Activated naive CD8-positive, alpha-beta T cell (primary cell): Measurements from ENCODE around the gene CDC45.
"Not testable (repeated sequence)": the region's sequence is repeated elsewhere in the genome, so short reads cannot be mapped to it uniquely, and the experiment has no call there.

Experiments
- H3K27ac Mint-ChIP-seq: one replicate; pipeline ENCODE4 v1.8.0; 2021; ENCODE audit warnings: mixed read lengths
- H3K27me3 Mint-ChIP-seq: one replicate; pipeline ENCODE4 v1.8.0; 2021; ENCODE audit warnings: mixed read lengths
- H3K36me3 Mint-ChIP-seq: one replicate; pipeline ENCODE4 v1.8.0; 2021; ENCODE audit warnings: mixed read lengths
- H3K4me1 Mint-ChIP-seq: one replicate; pipeline ENCODE4 v1.8.0; 2021; ENCODE audit warnings: low read depth, mixed read lengths
- H3K4me3 Mint-ChIP-seq: one replicate; pipeline ENCODE4 v1.8.0; 2021; ENCODE audit warnings: mild to moderate bottlenecking, mixed read lengths
- H3K9me3 Mint-ChIP-seq: one replicate; pipeline ENCODE4 v1.8.0; 2021; ENCODE audit warnings: low read depth, mixed read lengths

CDC45 gene

DNA sequence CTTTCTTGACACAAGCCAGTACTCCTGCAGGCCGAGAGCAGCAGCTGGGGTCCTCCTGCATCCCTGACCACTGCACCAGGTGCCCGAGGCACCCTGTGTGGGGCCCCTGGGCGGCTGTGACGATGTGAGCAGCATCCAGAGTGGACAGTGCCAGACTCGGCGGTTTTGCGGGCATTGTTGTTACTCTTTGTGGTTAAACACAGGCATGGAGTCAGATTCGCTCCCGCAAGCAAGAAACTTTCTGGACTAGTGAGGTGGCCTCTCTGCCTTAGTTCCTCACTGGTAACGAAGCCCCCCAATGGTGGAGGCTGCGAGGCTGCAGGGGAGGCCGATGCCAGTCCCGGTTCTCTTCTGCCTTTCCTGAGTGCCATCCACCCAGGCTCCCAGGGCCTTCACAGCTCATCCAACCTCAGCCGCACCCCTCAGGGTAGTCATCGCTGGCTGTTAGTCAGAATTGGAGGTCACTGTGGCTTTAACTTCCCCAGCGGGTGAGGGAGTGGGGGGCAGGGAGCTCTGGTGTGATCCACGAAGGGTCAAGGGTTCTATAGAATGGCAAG is 48.2 kb downstream of the CDC45 start:
- Mint-ChIP-seq H3K4me1 (peaks cover 6% of the 10 kb centered on the region), H3K36me3 (no peaks in the 10 kb centered on the region), H3K27me3 (peaks cover 4% of the 10 kb centered on the region), H3K27ac (no peak overlapping the region), H3K9me3 (no peaks in the 10 kb centered on the region), H3K4me3 (no peak overlapping the region)

DNA sequence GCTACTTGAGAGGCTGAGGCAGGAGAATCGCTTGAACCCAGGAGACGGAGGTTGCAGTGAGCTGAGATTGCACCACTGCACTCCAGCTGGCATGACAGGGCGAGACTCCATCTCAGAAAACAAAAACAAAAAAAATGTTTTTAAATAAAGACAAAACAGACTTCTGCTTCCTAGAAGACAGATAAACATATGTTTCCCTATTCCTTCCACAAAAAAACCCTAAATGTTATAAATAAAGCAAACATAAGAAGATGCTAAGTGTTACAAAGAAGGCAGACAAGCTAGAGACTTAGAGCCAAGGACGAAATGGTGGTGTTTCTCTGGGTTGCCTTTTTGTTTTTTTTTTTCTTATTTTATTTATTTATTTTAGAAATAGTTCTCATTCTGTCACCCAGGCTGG is 50.1 kb downstream of the CDC45 start:
- Mint-ChIP-seq H3K9me3 (no peaks in the 10 kb centered on the region), H3K27me3 (peaks cover 7% of the 10 kb centered on the region), H3K4me1 (peaks cover 2% of the 10 kb centered on the region), H3K36me3 (no peaks in the 10 kb centered on the region), H3K4me3 (no peak overlapping the region), H3K27ac (no peak overlapping the region)

DNA sequence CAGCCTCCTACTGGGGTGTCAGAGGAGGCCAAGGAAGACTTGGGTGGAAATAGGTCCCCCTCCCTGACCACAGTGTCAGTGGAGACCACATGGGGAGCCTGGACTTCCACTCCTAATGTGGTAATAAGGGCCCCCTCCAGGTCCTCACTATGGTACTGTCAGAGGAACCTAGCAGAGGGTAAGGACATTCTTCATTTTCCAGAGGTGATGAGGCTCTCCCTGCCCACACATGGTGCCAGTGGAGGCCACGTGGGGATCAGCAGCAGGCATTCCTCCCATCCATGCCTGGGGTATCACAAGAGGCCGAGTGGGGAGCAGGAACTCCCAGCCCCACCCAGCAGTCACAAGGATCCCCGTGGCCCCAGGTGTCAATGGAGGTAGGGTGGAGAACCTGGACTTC is 51.0 kb downstream of the CDC45 start:
- H3K4me3 Mint-ChIP-seq, result no peak overlapping the region
- H3K27me3 Mint-ChIP-seq, result peaks cover 5% of the 10 kb centered on the region
- H3K36me3 Mint-ChIP-seq, result no peaks in the 10 kb centered on the region
- H3K27ac Mint-ChIP-seq, result no peak overlapping the region
- H3K9me3 Mint-ChIP-seq, result no peaks in the 10 kb centered on the region
- H3K4me1 Mint-ChIP-seq, result no peaks in the 10 kb centered on the region

DNA sequence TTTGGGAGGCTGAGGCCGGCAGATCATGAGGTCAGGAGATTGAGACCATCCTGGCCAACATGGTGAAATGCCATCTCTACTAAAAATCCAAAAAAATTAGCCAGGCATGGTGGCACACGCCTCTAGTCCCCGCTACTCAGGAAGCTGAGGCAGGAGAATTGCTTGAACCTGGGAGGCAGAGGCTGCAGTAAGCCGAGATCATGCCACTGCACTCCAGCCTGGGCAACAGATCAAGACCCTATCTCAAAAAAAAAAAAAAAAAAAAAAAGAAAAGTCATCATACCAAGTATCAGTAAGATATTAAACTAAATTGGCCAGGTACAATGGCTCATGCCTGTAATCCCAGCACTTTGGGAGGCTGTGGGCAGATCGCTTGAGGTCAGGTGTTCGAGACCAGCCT is 51.6 kb downstream of the CDC45 start:
- H3K36me3 Mint-ChIP-seq, H3K4me3 Mint-ChIP-seq, H3K27me3 Mint-ChIP-seq, H3K4me1 Mint-ChIP-seq, H3K27ac Mint-ChIP-seq, H3K9me3 Mint-ChIP-seq: not testable (repeated sequence)

DNA sequence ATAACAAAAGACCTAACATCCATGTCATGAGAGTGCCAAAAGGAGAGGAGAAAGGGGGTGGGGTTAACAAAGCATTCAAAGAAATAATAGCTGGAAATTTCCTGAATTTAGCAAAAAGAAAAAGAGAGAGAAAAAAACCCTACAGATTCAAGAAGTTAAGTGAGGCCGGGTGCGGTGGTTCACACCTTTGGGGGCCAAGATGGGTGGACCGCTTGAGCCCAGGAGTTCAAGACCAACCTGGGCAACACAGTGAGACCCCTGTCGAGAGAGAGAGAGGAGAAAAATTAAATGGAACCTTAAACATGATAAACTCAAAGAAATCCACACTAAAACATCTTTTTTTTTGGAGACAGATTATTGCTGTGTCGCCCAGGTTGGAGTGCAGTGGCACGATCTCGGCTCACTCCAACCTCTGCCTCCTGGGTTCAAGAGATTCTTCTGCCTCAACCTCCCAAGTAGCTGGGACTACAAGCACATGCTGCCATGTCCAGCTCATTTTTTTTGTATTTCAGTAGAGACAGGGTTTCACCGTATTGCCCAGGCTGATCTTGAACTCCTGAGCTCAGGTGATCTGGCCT is 53.4 kb downstream of the CDC45 start:
- no peaks in the 10 kb centered on the region for H3K4me1 Mint-ChIP-seq
- peaks cover 3% of the 10 kb centered on the region for H3K27me3 Mint-ChIP-seq
- no peak overlapping the region for H3K4me3 Mint-ChIP-seq
- no peaks in the 10 kb centered on the region for H3K9me3 Mint-ChIP-seq
- no peak overlapping the region for H3K27ac Mint-ChIP-seq
- no peaks in the 10 kb centered on the region for H3K36me3 Mint-ChIP-seq

DNA sequence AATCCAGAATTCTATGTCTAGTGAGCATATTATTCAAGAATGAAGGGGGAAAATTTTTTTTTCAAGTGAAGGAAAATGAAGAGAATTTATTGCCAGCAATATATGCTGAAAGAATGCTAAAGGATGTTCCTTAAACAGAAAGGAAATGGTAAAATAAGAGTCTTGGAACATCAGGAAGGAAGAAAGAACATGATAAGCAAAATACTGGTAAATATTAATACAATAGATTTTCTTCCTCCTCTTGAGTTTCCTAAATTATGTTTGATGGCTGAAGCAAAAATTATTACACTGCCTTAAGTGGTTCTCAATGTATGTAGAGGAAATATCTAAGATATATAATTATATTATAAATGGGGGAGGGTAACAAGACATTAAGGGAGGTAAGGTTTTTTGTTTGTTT is 54.1 kb downstream of the CDC45 start:
- Mint-ChIP-seq H3K4me1 (no peaks in the 10 kb centered on the region), H3K36me3 (no peaks in the 10 kb centered on the region), H3K27ac (no peak overlapping the region), H3K9me3 (no peaks in the 10 kb centered on the region), H3K4me3 (no peak overlapping the region), H3K27me3 (peaks cover 3% of the 10 kb centered on the region)

DNA sequence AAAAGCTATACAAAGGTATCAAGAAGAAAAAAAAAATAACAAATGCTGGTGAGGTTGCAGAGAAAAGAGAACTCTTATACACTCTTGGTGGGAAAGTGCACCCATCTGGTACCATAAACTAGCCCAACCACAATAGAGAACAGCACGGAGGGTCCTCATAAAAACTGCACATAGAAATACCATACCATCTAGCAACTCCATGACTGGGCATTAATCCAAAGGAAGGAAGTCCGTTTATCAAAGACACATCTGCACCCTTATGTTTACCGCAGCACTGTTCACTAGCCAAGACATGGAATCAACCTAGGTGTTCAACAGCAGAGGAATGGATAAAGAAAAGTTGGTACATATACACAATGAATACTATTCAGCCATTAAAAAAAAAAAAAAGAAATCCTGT is 55.3 kb downstream of the CDC45 start:
- Mint-ChIP-seq H3K4me3 (no peak overlapping the region), H3K4me1 (no peaks in the 10 kb centered on the region), H3K27me3 (peaks cover 3% of the 10 kb centered on the region), H3K36me3 (no peaks in the 10 kb centered on the region), H3K9me3 (no peaks in the 10 kb centered on the region), H3K27ac (no peak overlapping the region)

DNA sequence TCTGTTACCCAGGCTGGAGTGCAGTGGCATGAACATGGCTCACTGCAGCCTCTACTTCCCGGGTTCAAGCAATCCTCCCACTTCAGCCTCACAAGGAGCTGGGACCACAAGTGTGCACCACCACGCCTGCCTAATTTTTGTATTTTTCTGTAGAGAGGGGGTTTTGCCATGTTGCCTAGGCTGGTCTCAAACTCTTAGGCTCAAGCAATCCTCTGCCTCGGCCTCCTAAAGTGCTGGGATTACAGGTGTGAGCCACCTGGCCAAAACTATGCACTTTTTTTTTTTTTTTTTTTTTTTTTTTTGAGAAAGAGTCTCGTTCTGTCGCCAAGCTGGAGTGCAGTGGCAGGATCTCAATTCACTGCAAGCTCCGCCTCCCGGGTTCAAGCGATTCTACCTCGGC is 56.8 kb downstream of the CDC45 start:
- Mint-ChIP-seq H3K4me3 (no peak overlapping the region), H3K9me3 (no peaks in the 10 kb centered on the region), H3K4me1 (no peaks in the 10 kb centered on the region), H3K36me3 (no peaks in the 10 kb centered on the region), H3K27ac (no peak overlapping the region), H3K27me3 (peaks cover 3% of the 10 kb centered on the region)

DNA sequence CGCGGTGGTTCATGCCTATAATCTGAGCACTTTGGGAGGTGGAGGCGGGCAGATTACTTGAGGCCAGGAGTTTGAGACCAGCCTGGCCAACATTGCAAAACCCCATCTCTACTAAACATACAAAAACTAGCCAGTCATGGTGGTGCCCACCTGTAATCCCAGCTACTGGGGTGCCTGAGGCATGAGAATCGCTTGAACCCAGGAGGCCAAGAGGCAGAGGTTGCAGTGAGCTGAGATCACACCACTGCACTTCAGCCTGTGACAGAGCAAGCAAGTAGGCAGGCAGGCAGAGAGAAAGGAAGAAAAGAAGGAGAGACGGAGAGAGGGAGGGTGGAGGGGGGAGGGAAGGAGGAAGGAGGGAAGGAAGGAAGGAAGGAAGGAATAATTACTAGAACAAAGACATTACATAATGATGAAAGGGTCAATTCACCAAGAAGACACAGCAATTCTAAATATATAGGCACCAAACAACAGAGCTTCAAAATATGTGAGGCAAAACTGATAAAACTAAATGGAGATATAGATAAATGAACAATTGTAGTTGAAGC is 58.3 kb downstream of the CDC45 start:
- Mint-ChIP-seq H3K9me3 (no peaks in the 10 kb centered on the region), H3K27ac (no peak overlapping the region), H3K36me3 (no peaks in the 10 kb centered on the region), H3K27me3 (peaks cover 3% of the 10 kb centered on the region), H3K4me3 (no peak overlapping the region), H3K4me1 (no peaks in the 10 kb centered on the region)

DNA sequence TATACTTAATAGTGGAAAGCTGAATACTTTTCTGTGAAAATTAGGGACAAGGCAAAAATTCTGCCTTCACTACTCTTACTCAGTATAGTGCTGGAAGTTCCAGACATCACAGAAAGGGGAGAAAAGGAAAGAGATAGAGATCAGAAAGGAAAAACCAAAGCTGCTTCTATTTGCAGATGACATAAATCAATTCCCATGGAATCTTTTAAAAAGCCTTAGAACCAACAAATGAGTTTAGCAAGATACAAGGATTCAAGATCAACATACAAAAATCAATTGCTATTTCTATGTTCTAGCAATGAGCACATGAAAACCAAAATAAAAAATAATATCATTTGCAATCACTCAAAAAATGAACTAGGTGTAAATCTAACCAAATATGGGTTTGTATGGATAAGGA is 60.7 kb downstream of the CDC45 start:
- H3K4me1 Mint-ChIP-seq, result no peaks in the 10 kb centered on the region
- no peaks in the 10 kb centered on the region for H3K36me3 Mint-ChIP-seq
- H3K9me3 Mint-ChIP-seq, result no peaks in the 10 kb centered on the region
- H3K4me3 Mint-ChIP-seq, result no peak overlapping the region
- H3K27ac Mint-ChIP-seq, result no peak overlapping the region
- H3K27me3 Mint-ChIP-seq, result no peaks in the 10 kb centered on the region

DNA sequence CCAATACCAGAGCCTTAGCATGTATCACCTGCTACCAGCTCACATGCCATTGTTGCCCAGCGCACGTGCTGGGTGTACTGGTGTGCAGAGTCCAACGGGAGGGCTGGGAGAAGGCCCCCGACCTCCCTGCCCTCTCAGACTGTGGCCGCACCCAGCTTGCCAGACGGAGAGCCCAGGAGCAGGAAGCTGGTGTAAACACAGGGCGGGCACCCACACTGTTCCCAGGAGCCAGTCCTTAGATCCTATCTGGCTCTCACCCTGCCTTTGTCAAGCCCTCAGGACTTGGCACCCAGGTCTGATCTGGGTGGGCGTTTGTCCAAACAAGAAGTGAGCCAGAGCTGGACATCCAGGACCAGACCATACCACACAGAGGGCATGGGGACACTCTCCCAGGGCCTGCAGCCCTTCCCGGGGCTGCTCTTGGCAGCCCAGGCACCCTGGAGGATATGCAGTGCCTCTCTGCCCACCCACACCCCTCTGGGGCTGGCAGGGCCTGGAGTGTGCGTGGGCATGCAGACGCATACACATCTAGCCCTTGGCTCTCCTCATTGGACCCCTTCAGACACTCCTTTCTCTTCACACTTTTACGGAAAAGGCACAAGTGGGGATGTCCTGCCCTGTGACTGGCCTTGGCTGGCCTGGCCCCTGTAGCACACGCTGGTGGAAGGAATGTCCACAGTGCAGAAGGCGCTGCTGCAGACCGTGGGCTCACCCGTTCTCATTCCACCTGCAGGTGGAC is 64.4 kb downstream of the CDC45 start:
- Mint-ChIP-seq H3K4me1 (no peaks in the 10 kb centered on the region), H3K27me3 (no peaks in the 10 kb centered on the region), H3K4me3 (no peak overlapping the region), H3K27ac (no peak overlapping the region), H3K9me3 (no peaks in the 10 kb centered on the region), H3K36me3 (no peaks in the 10 kb centered on the region)

DNA sequence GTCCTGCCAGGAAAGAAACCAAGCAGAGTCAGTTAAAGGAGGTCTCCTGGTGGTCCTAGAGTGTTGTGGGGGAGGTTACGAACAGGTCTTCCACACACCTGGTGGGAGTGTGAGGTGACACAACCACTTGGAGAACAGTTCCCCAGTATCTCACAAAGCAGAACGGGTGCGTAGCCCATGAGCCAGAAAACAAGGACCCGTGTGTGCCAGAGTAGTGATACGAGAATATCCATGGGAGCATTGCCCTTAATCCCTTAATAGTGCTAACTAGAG is 66.2 kb downstream of the CDC45 start:
- Mint-ChIP-seq H3K4me1 (no peaks in the 10 kb centered on the region), H3K27me3 (no peaks in the 10 kb centered on the region), H3K9me3 (no peaks in the 10 kb centered on the region), H3K27ac (no peak overlapping the region), H3K36me3 (no peaks in the 10 kb centered on the region), H3K4me3 (no peak overlapping the region)

DNA sequence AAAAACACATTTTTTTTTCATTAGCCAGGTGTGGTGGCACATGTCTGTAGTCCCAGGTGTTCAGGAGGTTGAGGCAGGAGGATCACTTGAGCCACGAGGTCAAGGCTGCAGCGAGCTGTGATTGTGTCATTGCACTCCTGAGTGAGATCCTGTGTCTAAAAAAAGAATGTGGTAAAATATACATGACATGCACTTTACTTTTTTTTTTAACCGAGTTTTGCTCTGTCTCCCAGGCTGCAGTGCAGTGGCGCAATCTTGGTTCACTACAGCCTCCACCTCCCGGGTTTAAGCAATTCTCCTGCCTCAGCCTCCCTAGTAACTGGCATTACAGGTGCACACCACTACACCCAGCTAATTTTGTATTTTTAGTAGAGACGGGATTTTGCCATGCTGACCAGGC is 67.0 kb downstream of the CDC45 start:
- Mint-ChIP-seq H3K4me3 (no peak overlapping the region), H3K27ac (no peak overlapping the region), H3K4me1 (no peaks in the 10 kb centered on the region), H3K27me3 (no peaks in the 10 kb centered on the region), H3K9me3 (no peaks in the 10 kb centered on the region), H3K36me3 (no peaks in the 10 kb centered on the region)

DNA sequence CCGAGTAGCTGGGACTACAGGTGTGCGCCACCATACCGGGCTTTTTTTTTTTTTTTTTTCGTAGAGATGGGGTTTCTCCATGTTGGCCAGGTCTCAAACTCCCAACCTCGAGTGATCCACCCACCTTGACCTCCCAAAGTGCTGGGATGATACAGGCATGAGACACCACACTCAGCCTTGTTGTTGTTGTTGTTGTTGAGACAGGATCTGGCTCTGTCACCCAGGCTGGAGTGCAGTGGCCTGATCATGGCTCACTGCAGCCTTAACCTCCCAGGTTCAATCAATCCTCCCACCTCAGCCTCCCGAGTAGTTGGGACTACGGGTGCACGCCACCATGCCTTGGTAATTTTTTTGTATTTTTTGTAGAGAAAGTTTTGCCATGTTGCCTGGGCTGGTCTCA is 67.9 kb downstream of the CDC45 start:
- Mint-ChIP-seq H3K27me3 (no peaks in the 10 kb centered on the region), H3K36me3 (no peaks in the 10 kb centered on the region), H3K9me3 (no peaks in the 10 kb centered on the region), H3K4me1 (no peaks in the 10 kb centered on the region), H3K27ac (no peak overlapping the region), H3K4me3 (no peak overlapping the region)

DNA sequence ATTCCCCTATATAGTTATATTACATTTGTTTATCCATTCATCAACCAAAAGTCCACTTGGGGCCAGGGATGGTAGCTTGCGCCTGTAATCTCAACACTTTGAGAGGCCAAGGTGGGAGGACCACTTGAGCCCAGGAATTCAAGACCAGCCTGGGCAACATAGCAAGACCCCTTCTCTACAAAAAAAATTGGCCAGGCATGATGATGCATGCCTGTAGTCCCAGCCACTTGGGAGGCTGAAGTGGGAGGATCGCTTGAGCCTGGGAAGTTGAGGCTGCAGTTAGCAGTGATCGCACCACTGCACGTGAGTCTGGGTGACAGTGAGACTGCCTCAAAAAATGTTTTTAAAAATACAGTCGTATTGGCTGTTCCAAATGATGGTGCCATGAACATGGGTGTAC is 68.7 kb downstream of the CDC45 start:
- H3K27me3 Mint-ChIP-seq, H3K27ac Mint-ChIP-seq, H3K9me3 Mint-ChIP-seq, H3K36me3 Mint-ChIP-seq, H3K4me3 Mint-ChIP-seq, H3K4me1 Mint-ChIP-seq: not testable (repeated sequence)

DNA sequence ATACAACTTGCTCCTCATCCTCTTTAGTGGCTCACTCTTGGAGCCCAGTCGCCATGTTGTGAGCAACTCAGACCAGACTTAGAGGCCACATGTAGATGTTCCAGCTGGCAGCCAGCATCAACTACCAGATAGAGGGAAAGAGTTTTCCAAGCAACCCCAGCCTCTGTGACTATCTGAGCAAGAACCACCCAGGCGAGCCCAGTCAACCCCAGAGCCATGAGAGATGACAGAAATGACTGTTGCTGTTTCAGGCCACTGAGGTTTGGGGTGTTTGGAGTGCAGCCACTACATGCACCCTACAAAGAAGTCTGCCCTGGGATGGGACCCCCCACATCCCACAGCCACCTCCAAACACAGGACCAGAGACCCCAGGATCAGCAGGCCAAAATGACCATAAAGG is 69.2 kb downstream of the CDC45 start:
- Mint-ChIP-seq H3K9me3 (no peaks in the 10 kb centered on the region), H3K27ac (no peak overlapping the region), H3K27me3 (no peaks in the 10 kb centered on the region), H3K4me3 (no peak overlapping the region), H3K36me3 (peaks cover under 1% of the 10 kb centered on the region), H3K4me1 (no peaks in the 10 kb centered on the region)
